Measurements from ENCODE around the gene PDGFC. TPM values are rescaled to one million over a fixed set of nuclear protein-coding genes. Genes with fewer than 3 reads are reported as not detected.

Gene PDGFC
- total and polyA plus RNA-seq, 4 experiments from 2014 or later, result 0.29 TPM; not detected in 3

DNA sequence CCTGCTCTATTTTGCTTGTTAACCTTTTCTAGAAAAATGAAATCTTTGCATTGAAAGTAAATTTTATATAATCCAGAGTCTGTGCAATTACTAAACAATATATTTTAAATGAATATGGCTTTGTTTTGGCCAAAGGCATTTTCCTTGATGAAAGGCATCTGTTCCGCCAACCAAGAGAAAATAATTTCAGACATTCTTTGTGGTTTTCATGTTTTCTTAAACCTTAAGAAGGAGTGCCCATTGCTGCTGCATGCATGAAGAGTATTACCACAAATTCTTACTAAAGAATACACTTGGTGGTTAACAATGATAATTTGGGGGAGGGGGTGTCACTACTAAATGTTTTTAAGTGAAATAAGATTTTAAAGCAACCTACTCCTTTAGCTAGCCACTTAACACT is 2.7 kb upstream of the PDGFC start:
- H3K27me3 ChIP-seq (ENCODE audit: insufficient read depth, low read length), result peaks cover 9% of the 10 kb centered on the region
- intact Hi-C loops (cut with micrococcal nuclease), result no loop called here
- no peak overlapping the region for H3K4me3 ChIP-seq (ENCODE audit: low read length in 2 of 2)
- no peaks in the 10 kb centered on the region for H3K9me3 ChIP-seq (ENCODE audit: control insufficient read depth in 1 of 2, low read length in 2 of 2)
- no peak for DNase-seq
- ChIA-PET POLR2A (ENCODE audit: partially characterized antibody) (no interaction called here), CTCF (ENCODE audit: partially characterized antibody) (no interaction called here)
- no peaks in the 10 kb centered on the region for H3K36me3 ChIP-seq (ENCODE audit: insufficient read depth, low read length)
- Mint-ChIP-seq H3K27me3 (peaks cover 17 to 30% of the 10 kb centered on the region in 2 donors), H3K4me1 (peaks cover 4 to 8% (median 7%) of the 10 kb centered on the region in 4 donors), H3K4me3 (no peak overlapping the region), H3K27ac (no peak overlapping the region), H3K36me3 (no peaks in the 10 kb centered on the region), H3K9me3 (peaks cover 0 to 25% (median 3%) of the 10 kb centered on the region in 8 donors)
- no peaks in the 10 kb centered on the region for H3K4me1 ChIP-seq (ENCODE audit: insufficient read depth, low read length)
- H3K27ac ChIP-seq (ENCODE audit: low read depth, low read length), result no peak overlapping the region

DNA sequence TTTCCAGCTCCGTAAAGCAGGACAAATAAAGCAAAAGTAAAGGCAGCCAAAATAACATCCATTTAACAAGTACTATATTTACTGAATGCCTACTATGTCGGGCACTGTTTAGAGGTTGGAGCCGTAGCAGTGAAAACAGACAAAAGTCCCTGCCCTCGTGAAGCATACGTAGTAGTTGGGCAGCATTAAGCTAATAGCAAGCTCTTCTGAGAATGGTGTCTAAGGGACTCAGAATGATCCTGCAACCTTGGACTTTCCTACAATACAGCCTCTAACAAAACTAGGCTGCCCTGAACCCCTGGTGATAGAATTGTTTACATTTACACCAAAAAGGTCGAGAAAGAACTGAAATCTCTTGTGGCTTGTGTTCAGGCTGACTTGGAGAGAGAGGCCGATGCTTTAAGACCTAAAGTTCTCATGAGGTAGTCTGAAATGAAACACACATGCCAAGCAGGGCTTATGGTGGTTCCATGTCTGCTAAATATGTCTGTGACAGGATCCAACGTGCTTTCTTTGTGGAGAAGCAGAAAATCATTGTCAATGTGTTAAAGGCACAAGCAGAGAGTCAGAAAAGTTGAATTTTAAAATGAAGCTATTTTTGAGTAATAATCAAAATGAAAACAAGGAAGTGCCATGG is 898 bp upstream of the PDGFC start:
- ChIA-PET CTCF (ENCODE audit: partially characterized antibody) (interaction anchor here (1.1 kb wide), 1 partner anchor 10 kb away, joined by 3 read pairs; no protein-coding TSS in a partner anchor), POLR2A (ENCODE audit: partially characterized antibody) (no interaction called here)
- no peaks in the 10 kb centered on the region for H3K36me3 ChIP-seq (ENCODE audit: insufficient read depth, low read length)
- Mint-ChIP-seq H3K27ac (no peak overlapping the region), H3K4me3 (peak overlapping the region in 4 of 8 donors; percentile 15 to 44 (median 30)), H3K9me3 (peaks cover 3 to 31% (median 5%) of the 10 kb centered on the region in 8 donors), H3K36me3 (no peaks in the 10 kb centered on the region), H3K4me1 (peaks cover 4 to 8% (median 7%) of the 10 kb centered on the region in 4 donors), H3K27me3 (peaks cover 27 to 40% of the 10 kb centered on the region in 2 donors)
- H3K27me3 ChIP-seq (ENCODE audit: insufficient read depth, low read length), result peaks cover 9% of the 10 kb centered on the region
- H3K9me3 ChIP-seq (ENCODE audit: control insufficient read depth in 1 of 2, low read length in 2 of 2), result no peaks in the 10 kb centered on the region
- H3K27ac ChIP-seq (ENCODE audit: low read depth, low read length), result no peak overlapping the region
- H3K4me3 ChIP-seq (ENCODE audit: low read length in 2 of 2), result no peak overlapping the region
- no peaks in the 10 kb centered on the region for H3K4me1 ChIP-seq (ENCODE audit: insufficient read depth, low read length)
- DNase-seq, result no peak
- intact Hi-C loops (cut with micrococcal nuclease), result no loop called here

DNA sequence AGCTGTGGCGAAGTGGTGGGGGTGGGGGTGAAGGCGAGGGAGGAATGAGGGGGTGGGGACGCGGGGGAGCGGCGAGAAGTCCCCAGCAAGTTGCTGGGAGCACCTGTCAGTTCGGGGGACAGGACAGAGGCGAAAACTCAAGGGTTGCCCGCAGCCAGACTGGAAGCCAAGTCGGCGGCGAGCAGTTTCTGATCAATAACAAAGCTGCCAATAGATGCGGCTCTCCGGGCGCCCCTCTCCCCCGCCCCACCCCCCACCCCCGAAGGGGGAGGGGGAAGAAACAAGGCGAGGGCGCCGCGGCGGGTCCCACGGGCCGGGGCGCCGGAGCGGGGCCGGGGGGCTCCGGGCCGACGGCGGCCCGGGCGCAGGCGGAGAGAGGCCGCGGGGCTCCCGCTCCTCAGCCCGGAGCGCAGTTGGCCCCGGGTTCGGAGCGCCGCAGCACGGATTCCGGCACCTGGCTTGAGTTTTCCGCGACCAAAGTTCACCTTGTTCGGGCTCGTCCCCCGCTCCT is 379 bp downstream of the PDGFC start:
- Histone ChIP-seq H3K9me3 (ENCODE audit: control insufficient read depth in 1 of 2, low read length in 2 of 2) (no peaks in the 10 kb centered on the region), H3K27me3 (ENCODE audit: insufficient read depth, low read length) (peaks cover 9% of the 10 kb centered on the region), H3K4me1 (ENCODE audit: insufficient read depth, low read length) (no peaks in the 10 kb centered on the region), H3K27ac (ENCODE audit: low read depth, low read length) (no peak overlapping the region), H3K36me3 (ENCODE audit: insufficient read depth, low read length) (no peaks in the 10 kb centered on the region), H3K4me3 (ENCODE audit: low read length in 2 of 2) (no peak overlapping the region)
- peaks cover 4 to 8% (median 7%) of the 10 kb centered on the region in 4 donors for H3K4me1 Mint-ChIP-seq
- no peak for DNase-seq
- H3K36me3 Mint-ChIP-seq, result no peaks in the 10 kb centered on the region
- H3K9me3 Mint-ChIP-seq, result peaks cover 3 to 31% (median 7%) of the 10 kb centered on the region in 8 donors
- no peak overlapping the region for H3K27ac Mint-ChIP-seq
- intact Hi-C loops (cut with micrococcal nuclease), result no loop called here
- ChIA-PET CTCF (ENCODE audit: partially characterized antibody) (no interaction called here), POLR2A (ENCODE audit: partially characterized antibody) (no interaction called here)
- H3K27me3 Mint-ChIP-seq, result peaks cover 27 to 44% of the 10 kb centered on the region in 2 donors
- peak overlapping the region in 2 of 8 donors; percentile 12 to 34 for H3K4me3 Mint-ChIP-seq

DNA sequence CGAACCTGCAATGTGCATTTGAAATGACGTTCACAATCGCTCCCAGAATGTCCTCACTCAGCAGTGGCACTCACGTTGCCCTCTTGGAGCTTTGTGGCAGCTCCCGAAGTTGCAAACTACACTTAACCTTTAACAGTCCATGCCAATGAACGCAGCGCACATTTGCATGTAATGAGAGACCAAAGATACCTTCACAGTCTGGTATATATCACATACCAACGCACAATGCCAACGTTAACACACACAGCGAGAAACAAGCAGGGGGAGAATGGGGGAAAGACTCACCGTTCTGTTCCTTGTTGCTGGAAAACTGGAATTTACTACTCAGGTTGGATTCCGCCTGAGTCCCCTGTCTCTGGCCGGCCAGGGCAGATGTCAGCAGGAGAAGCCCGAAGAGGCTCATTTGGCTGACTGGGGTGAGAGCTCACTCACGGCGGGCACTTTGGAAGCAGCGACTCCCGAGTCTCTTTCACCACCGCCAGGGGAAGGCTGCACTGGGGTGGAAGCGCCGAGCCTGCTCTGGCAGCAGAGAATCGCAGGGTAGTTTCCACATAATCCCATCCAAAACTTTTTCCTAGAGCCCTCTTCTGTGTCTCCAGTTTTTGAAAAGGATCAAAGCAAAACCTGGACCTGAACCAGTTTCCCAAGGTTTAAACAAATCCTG is 966 bp downstream of the PDGFC start:
- Histone ChIP-seq H3K27me3 (ENCODE audit: insufficient read depth, low read length) (peaks cover 9% of the 10 kb centered on the region), H3K36me3 (ENCODE audit: insufficient read depth, low read length) (no peaks in the 10 kb centered on the region), H3K9me3 (ENCODE audit: control insufficient read depth in 1 of 2, low read length in 2 of 2) (no peaks in the 10 kb centered on the region), H3K27ac (ENCODE audit: low read depth, low read length) (no peak overlapping the region), H3K4me3 (ENCODE audit: low read length in 2 of 2) (no peak overlapping the region), H3K4me1 (ENCODE audit: insufficient read depth, low read length) (no peaks in the 10 kb centered on the region)
- H3K27me3 Mint-ChIP-seq, result peaks cover 27 to 44% of the 10 kb centered on the region in 2 donors
- intact Hi-C loops (cut with micrococcal nuclease), result no loop called here
- no peaks in the 10 kb centered on the region for H3K36me3 Mint-ChIP-seq
- H3K4me3 Mint-ChIP-seq, result peak overlapping the region; percentile 10 to 62 (median 36)
- peaks cover 4 to 8% (median 7%) of the 10 kb centered on the region in 4 donors for H3K4me1 Mint-ChIP-seq
- H3K9me3 Mint-ChIP-seq, result peaks cover 3 to 31% (median 7%) of the 10 kb centered on the region in 8 donors
- ChIA-PET CTCF (ENCODE audit: partially characterized antibody) (no interaction called here), POLR2A (ENCODE audit: partially characterized antibody) (no interaction called here)
- H3K27ac Mint-ChIP-seq, result no peak overlapping the region
- no peak for DNase-seq

DNA sequence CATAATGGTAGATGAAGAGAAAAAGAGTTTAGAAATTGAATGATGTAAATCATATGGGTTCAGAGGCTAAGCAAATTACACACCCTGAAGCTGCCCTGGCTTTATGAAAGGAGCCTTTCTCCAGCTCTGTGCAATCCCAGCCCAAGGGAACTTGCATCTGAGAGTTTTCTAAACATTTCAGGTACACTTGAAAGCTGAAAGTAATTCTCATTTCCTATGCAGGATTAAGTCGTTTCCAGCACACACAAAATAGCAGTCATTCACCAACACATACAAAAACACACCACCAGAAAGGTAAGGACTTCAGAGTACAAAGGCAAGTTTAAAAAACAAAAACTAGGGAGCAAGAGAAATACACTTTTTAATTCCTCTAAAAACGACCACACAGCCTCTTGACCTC is 1.7 kb downstream of the PDGFC start:
- H3K9me3 ChIP-seq (ENCODE audit: control insufficient read depth in 1 of 2, low read length in 2 of 2), result no peaks in the 10 kb centered on the region
- CTCF ChIA-PET (ENCODE audit: partially characterized antibody), result no interaction called here
- intact Hi-C loops (cut with micrococcal nuclease), result no loop called here
- peak overlapping the region in 2 of 8 donors; percentile 33 to 50 for H3K4me3 Mint-ChIP-seq
- peaks cover 3 to 31% (median 9%) of the 10 kb centered on the region in 8 donors for H3K9me3 Mint-ChIP-seq
- H3K36me3 ChIP-seq (ENCODE audit: insufficient read depth, low read length), result no peaks in the 10 kb centered on the region
- peaks cover 27 to 44% of the 10 kb centered on the region in 2 donors for H3K27me3 Mint-ChIP-seq
- DNase-seq, result no peak
- peaks cover 9% of the 10 kb centered on the region for H3K27me3 ChIP-seq (ENCODE audit: insufficient read depth, low read length)
- POLR2A ChIA-PET (ENCODE audit: partially characterized antibody), result no interaction called here
- no peaks in the 10 kb centered on the region for H3K4me1 ChIP-seq (ENCODE audit: insufficient read depth, low read length)
- H3K36me3 Mint-ChIP-seq, result no peaks in the 10 kb centered on the region
- H3K27ac ChIP-seq (ENCODE audit: low read depth, low read length), result no peak overlapping the region
- H3K4me3 ChIP-seq (ENCODE audit: low read length in 2 of 2), result no peak overlapping the region
- H3K27ac Mint-ChIP-seq, result no peak overlapping the region
- peaks cover 4 to 8% (median 7%) of the 10 kb centered on the region in 4 donors for H3K4me1 Mint-ChIP-seq

DNA sequence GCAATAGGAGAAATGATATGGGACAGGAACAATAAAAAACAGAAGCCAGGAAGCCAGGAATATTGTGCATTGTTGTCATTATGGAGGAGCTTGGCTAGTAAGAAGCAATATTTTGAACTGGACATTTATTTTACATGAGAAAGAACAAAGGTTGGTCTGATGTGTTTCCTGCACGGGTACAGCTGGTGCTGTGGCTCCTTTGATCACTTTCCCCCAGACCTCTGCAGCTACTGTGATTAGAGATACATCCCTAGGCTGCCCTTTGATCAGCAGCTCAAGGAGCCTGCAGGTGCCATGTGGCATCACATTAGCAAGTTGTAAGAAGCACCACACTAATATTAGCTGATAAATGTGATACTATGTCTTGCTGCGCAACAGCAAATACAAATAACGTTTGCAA is 2.5 kb downstream of the PDGFC start:
- H3K27ac ChIP-seq (ENCODE audit: low read depth, low read length), result no peak overlapping the region
- no peak overlapping the region for H3K4me3 ChIP-seq (ENCODE audit: low read length in 2 of 2)
- ChIA-PET POLR2A (ENCODE audit: partially characterized antibody) (no interaction called here), CTCF (ENCODE audit: partially characterized antibody) (interaction anchor here (1.0 to 1.8 kb wide), 2 partner anchors 10 to 25 kb away, joined by 3 to 4 read pairs; no protein-coding TSS in a partner anchor)
- peaks cover 27 to 44% of the 10 kb centered on the region in 2 donors for H3K27me3 Mint-ChIP-seq
- H3K36me3 ChIP-seq (ENCODE audit: insufficient read depth, low read length), result no peaks in the 10 kb centered on the region
- no peak overlapping the region for H3K27ac Mint-ChIP-seq
- intact Hi-C loops (cut with micrococcal nuclease), result no loop called here
- H3K4me3 Mint-ChIP-seq, result no peak overlapping the region
- H3K9me3 ChIP-seq (ENCODE audit: control insufficient read depth in 1 of 2, low read length in 2 of 2), result no peaks in the 10 kb centered on the region
- H3K4me1 Mint-ChIP-seq, result peaks cover 4 to 8% (median 7%) of the 10 kb centered on the region in 4 donors
- no peak for DNase-seq
- no peaks in the 10 kb centered on the region for H3K4me1 ChIP-seq (ENCODE audit: insufficient read depth, low read length)
- peaks cover 9% of the 10 kb centered on the region for H3K27me3 ChIP-seq (ENCODE audit: insufficient read depth, low read length)
- H3K36me3 Mint-ChIP-seq, result no peaks in the 10 kb centered on the region
- peaks cover 3 to 31% (median 9%) of the 10 kb centered on the region in 8 donors for H3K9me3 Mint-ChIP-seq

DNA sequence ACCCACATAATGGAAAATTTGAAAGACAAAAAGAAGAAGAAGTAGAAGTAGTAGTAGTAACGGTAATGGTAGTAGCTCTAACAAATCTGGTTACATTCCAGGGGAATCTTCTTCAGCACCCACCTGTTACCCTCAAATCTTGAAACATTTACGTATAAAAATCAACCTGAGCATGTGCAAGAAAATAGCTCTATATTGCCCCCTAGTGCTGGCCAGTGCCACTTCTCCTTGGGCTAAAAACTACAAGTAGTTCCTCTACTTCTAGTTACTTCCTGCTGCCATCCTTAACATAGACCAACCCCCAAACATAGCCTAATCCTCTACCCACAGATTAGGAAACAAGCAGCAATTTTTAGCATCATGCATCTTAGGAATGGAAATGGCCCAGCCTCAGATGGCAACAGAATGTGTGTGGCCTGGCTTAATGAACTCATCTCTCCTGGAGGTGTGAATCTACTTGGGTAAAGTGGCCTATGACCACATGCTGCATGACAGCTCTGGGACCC is 3.1 kb downstream of the PDGFC start:
- Mint-ChIP-seq H3K4me1 (peaks cover 4 to 8% (median 7%) of the 10 kb centered on the region in 4 donors), H3K27ac (no peak overlapping the region), H3K27me3 (peaks cover 21 to 39% of the 10 kb centered on the region in 2 donors), H3K4me3 (no peak overlapping the region), H3K9me3 (peaks cover 3 to 31% (median 9%) of the 10 kb centered on the region in 8 donors), H3K36me3 (no peaks in the 10 kb centered on the region)
- no peaks in the 10 kb centered on the region for H3K4me1 ChIP-seq (ENCODE audit: insufficient read depth, low read length)
- no peaks in the 10 kb centered on the region for H3K36me3 ChIP-seq (ENCODE audit: insufficient read depth, low read length)
- H3K27ac ChIP-seq (ENCODE audit: low read depth, low read length), result no peak overlapping the region
- POLR2A ChIA-PET (ENCODE audit: partially characterized antibody), result no interaction called here
- CTCF ChIA-PET (ENCODE audit: partially characterized antibody), result interaction anchor here (1.0 to 1.8 kb wide), 2 partner anchors 10 to 25 kb away, joined by 3 to 4 read pairs; no protein-coding TSS in a partner anchor
- no peak overlapping the region for H3K4me3 ChIP-seq (ENCODE audit: low read length in 2 of 2)
- H3K9me3 ChIP-seq (ENCODE audit: control insufficient read depth in 1 of 2, low read length in 2 of 2), result no peaks in the 10 kb centered on the region
- intact Hi-C loops (cut with micrococcal nuclease), result no loop called here
- peaks cover 9% of the 10 kb centered on the region for H3K27me3 ChIP-seq (ENCODE audit: insufficient read depth, low read length)
- DNase-seq, result no peak
